Activated effector memory CD4-positive, alpha-beta T cell treated with anti-CD3 and anti-CD28 coated beads, Interleukin-2, amount 50 U/mL, for 16 hours (primary cell): ENCODE data around the gene PIP4K2B.

Experiments
- DNase-seq: peaks from one replicate; pipeline ENCODE4 v3.0.0-alpha.2; 2020

The PIP4K2B gene

GRCh38 chr17:38743556-38744171 lies 55.7 kb downstream of the PIP4K2B start:
- no peak for DNase-seq

- DNase-seq: no peak
Measured at GRCh38 chr17:38742411-38743308, 56.7 kb downstream of the PIP4K2B start.

GRCh38 chr17:38741921-38742410 lies 57.4 kb downstream of the PIP4K2B start:
- no peak for DNase-seq

GRCh38 chr17:38741461-38741860 lies 57.9 kb downstream of the PIP4K2B start:
- no peak for DNase-seq

GRCh38 chr17:38740806-38741205 lies 58.5 kb downstream of the PIP4K2B start:
- no peak for DNase-seq

GRCh38 chr17:38740044-38740443 lies 59.3 kb downstream of the PIP4K2B start:
- DNase-seq: no peak

GRCh38 chr17:38739305-38739704 lies 60.1 kb downstream of the PIP4K2B start:
- no peak for DNase-seq

GRCh38 chr17:38738686-38739085 lies 60.7 kb downstream of the PIP4K2B start:
- no peak for DNase-seq

GRCh38 chr17:38738007-38738662 lies 61.2 kb downstream of the PIP4K2B start:
- no peak for DNase-seq

- peak; percentile 92 for DNase-seq
Measured at GRCh38 chr17:38735161-38735997, 64.0 kb downstream of the PIP4K2B start.

GRCh38 chr17:38733982-38734973 lies 65.1 kb downstream of the PIP4K2B start:
- DNase-seq: no peak

GRCh38 chr17:38733282-38733981 lies 65.9 kb downstream of the PIP4K2B start:
- DNase-seq: no peak

GRCh38 chr17:38732376-38733281 lies 66.7 kb downstream of the PIP4K2B start:
- no peak for DNase-seq

GRCh38 chr17:38731526-38732294 lies 67.6 kb downstream of the PIP4K2B start:
- DNase-seq: no peak

GRCh38 chr17:38730526-38731379 lies 68.6 kb downstream of the PIP4K2B start:
- DNase-seq: peak; percentile 72

GRCh38 chr17:38729886-38730525 lies 69.3 kb downstream of the PIP4K2B start, which contains the start of gene CISD3:
Gene CISD3, plus strand, starts transcription at chr17:38730341. Its CDS starts 18 bp downstream, at chr17:38730359.
- peak; percentile 95 for DNase-seq

- no peak for DNase-seq
Measured at GRCh38 chr17:38729368-38729885, 69.9 kb downstream of the PIP4K2B start.
